Duodenal mucosa (tissue), 2 donors: Measurements from ENCODE around the gene TOMM7.
"Not testable (repeated sequence)": the region's sequence is repeated elsewhere in the genome, so short reads cannot be mapped to it uniquely, and the experiment has no call there.

Experiments
- H3K27ac ChIP-seq: one replicate; pipeline ENCODE4 v1.7.0; 2013; ENCODE audit warnings: low read depth, low read length
- H3K27me3 ChIP-seq, 2 donors: one replicate each; pipeline ENCODE4 v1.7.0; 2013; ENCODE audit warnings: low read length in 2 of 2, control low read depth in 1 of 2; ENCODE audit not compliant: insufficient read depth in 2 of 2, control insufficient read depth in 1 of 2
- H3K36me3 ChIP-seq, 2 donors: one replicate each; pipeline ENCODE4 v1.7.0; 2013; ENCODE audit warnings: low read length in 2 of 2, control low read depth in 1 of 2; ENCODE audit not compliant: insufficient read depth in 2 of 2, control insufficient read depth in 1 of 2
- H3K4me1 ChIP-seq, 2 donors: one replicate each; pipeline ENCODE4 v1.7.0; 2013; ENCODE audit warnings: low read length in 2 of 2, control low read depth in 1 of 2; ENCODE audit not compliant: insufficient read depth in 2 of 2, control insufficient read depth in 1 of 2
- H3K4me3 ChIP-seq, 2 donors: one replicate each; pipeline ENCODE4 v1.7.0; 2013; ENCODE audit warnings: low read length in 2 of 2, low read depth in 1 of 2
- H3K9ac ChIP-seq, 2 donors: one replicate each; pipeline ENCODE4 v1.7.0; 2013; ENCODE audit warnings: low read length in 2 of 2, low read depth in 1 of 2
- H3K9me3 ChIP-seq, 2 donors: one replicate each; pipeline ENCODE4 v1.7.0; 2013; ENCODE audit warnings: low read length in 2 of 2, control low read depth in 1 of 2; ENCODE audit not compliant: control insufficient read depth in 1 of 2

Gene TOMM7

DNA sequence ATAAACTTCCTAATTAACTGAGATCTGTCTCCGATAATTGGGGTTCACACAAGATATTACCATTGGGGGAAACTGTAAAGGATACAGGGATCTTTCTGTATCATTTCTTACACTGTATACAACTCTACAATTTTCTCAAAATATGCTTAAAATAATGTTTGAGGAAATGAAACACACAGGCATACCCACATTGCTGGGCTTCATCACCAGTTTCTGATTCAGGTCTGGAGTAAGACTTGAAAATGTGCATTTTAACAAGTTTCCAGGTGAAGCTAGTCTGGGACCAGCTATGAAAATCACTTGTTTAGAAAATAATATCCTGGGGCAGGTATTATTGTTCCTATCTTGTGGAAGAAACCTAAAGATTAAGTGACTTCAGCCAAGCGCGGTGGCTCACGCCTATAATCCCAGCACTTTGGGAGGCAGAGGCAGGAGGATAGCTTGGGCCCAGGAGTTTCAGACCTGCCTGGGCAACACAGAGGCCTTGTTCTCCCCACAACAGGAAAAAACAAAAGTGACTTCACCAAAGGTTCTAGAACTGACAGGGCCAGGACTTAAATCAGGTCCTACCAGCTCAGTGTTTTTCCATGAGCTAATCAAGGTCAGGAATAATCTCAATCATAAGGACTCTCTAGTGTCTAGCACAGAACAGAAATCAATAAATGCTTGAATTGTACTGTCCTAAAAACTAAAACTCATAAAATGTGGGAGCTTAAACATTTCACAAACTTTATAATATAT is 12.6 kb downstream of the TOMM7 start:
- Histone ChIP-seq H3K9ac (no peak overlapping the region), H3K9me3 (no peaks in the 10 kb centered on the region), H3K4me3 (no peak overlapping the region), H3K4me1 (no peaks in the 10 kb centered on the region), H3K27ac (no peak overlapping the region), H3K36me3 (peaks cover 9 to 20% of the 10 kb centered on the region in 2 donors), H3K27me3 (no peaks in the 10 kb centered on the region)

- Histone ChIP-seq H3K27me3 (no peaks in the 10 kb centered on the region), H3K9me3 (no peaks in the 10 kb centered on the region), H3K4me3 (no peak overlapping the region), H3K36me3 (peaks cover 9 to 10% of the 10 kb centered on the region in 2 donors), H3K27ac (no peak overlapping the region), H3K4me1 (no peaks in the 10 kb centered on the region), H3K9ac (no peak overlapping the region)
These were observed 14.5 kb downstream of the TOMM7 start for GRCh38 chr7:22808140-22808539.

DNA sequence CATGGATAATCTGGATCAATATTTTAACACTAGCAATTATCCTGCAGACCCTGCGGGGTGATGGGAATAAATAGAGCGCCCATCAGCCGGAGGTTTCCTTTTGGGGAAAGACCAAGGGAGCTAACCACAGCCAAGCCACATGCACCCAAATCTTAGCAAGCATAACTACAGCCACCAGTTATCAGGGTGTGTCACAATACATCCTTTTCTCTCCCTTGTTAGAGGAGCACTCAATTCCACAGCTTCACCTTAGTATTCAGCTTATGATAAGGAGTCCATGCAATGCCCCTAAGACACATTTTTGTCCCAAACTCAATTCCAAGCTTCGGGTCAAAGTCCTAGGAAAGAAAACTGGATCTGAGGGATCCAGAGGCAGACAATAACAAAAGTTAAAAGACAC is 15.9 kb downstream of the TOMM7 start:
- Histone ChIP-seq H3K4me1 (no peaks in the 10 kb centered on the region), H3K9ac (no peak overlapping the region), H3K27me3 (no peaks in the 10 kb centered on the region), H3K27ac (no peak overlapping the region), H3K9me3 (no peaks in the 10 kb centered on the region), H3K36me3 (peaks cover under 1 to 3% of the 10 kb centered on the region in 2 donors), H3K4me3 (no peak overlapping the region)

GRCh38 chr7:22805227-22805626 is 17.4 kb downstream of the TOMM7 start:
- no peak overlapping the region for H3K27ac ChIP-seq
- no peaks in the 10 kb centered on the region for H3K36me3 ChIP-seq
- H3K27me3 ChIP-seq: no peaks in the 10 kb centered on the region
- no peaks in the 10 kb centered on the region for H3K9me3 ChIP-seq
- H3K9ac ChIP-seq: no peak overlapping the region
- H3K4me1 ChIP-seq: no peaks in the 10 kb centered on the region
- no peak overlapping the region for H3K4me3 ChIP-seq

DNA sequence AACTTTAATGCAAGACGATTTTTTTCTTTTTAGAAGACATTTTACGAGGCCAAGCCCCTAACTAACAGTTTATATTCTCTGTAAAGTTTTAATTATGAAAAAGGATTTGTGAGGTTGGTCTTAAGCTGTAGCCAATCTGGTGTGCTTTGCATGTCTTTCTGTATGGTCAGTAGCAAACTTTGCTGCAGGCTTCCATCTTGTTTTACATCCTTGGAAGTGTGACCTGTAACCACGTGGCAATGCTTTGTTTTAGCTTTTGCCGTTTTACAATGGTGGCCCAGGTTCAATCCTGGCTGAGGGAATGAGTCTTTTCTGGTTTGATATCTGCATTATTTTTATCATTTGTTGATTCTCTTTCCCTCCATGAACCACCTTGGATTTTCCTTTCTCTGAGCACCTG is 19.8 kb downstream of the TOMM7 start:
- H3K4me1 ChIP-seq, H3K4me3 ChIP-seq, H3K9ac ChIP-seq, H3K27me3 ChIP-seq, H3K36me3 ChIP-seq, H3K9me3 ChIP-seq, H3K27ac ChIP-seq: not testable (repeated sequence)

DNA sequence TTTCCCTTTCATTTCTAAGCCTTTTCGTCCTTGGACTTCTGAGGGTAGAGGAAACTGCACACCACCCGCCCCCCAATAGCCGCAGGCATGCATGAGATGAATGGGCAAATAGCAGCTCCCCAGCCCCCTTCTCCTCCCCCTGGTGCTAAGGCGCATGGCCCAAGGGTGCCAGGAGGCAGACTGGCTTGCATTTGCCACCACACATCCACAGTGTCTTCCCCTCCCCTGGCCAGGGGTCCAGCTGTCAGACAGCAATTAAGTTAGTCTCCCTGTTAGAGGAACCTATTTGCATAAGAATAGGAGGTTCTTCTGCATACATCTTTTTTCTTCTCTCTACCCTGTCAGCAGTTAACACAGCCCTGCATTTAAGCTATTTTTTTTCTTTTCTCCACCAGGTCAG is 20.2 kb downstream of the TOMM7 start:
- H3K9ac ChIP-seq: no peak overlapping the region
- H3K27me3 ChIP-seq: no peaks in the 10 kb centered on the region
- no peaks in the 10 kb centered on the region for H3K36me3 ChIP-seq
- no peaks in the 10 kb centered on the region for H3K9me3 ChIP-seq
- H3K4me1 ChIP-seq: no peaks in the 10 kb centered on the region
- no peak overlapping the region for H3K27ac ChIP-seq
- no peak overlapping the region for H3K4me3 ChIP-seq

- H3K36me3 ChIP-seq: no peaks in the 10 kb centered on the region
- no peaks in the 10 kb centered on the region for H3K27me3 ChIP-seq
- no peak overlapping the region for H3K9ac ChIP-seq
- H3K9me3 ChIP-seq: no peaks in the 10 kb centered on the region
- H3K4me1 ChIP-seq: no peaks in the 10 kb centered on the region
- H3K27ac ChIP-seq: no peak overlapping the region
- H3K4me3 ChIP-seq: no peak overlapping the region
These were observed 20.7 kb downstream of the TOMM7 start for GRCh38 chr7:22801912-22802311.

DNA sequence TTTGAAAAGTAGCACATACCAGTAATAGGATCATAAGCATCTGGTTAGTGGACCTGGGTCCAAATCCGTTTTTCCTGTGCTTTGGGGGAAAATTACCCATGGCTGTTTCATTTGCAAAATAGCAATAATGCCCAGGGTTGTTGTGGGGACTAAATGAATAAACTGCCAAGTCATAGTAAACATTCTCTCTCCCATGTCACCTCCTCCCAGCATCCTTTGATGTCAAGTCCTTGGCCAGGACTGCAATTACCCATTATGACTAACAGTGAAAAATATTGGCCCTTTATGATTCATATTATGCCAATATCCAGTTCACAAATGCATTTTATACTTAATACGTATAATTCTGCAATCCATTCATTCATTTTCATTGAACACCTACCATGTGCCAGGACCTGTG is 23.0 kb downstream of the TOMM7 start:
- Histone ChIP-seq H3K27ac (no peak overlapping the region), H3K4me3 (no peak overlapping the region), H3K36me3 (no peaks in the 10 kb centered on the region), H3K9ac (no peak overlapping the region), H3K4me1 (no peaks in the 10 kb centered on the region), H3K27me3 (no peaks in the 10 kb centered on the region), H3K9me3 (no peaks in the 10 kb centered on the region)

GRCh38 chr7:22793593-22794462 is 28.8 kb downstream of the TOMM7 start:
- Histone ChIP-seq H3K4me1 (no peaks in the 10 kb centered on the region), H3K9me3 (no peaks in the 10 kb centered on the region), H3K27me3 (no peaks in the 10 kb centered on the region), H3K4me3 (no peak overlapping the region), H3K27ac (no peak overlapping the region), H3K36me3 (no peaks in the 10 kb centered on the region), H3K9ac (no peak overlapping the region)
